ENCODE data around the gene PRKCZ. TPM values are rescaled to one million over a fixed set of nuclear protein-coding genes. Genes with fewer than 3 reads are reported as not detected.

The PRKCZ gene
- total and polyA plus RNA-seq, 2 experiments from 2014 or later = 26.2 to 36.9 TPM

DNA sequence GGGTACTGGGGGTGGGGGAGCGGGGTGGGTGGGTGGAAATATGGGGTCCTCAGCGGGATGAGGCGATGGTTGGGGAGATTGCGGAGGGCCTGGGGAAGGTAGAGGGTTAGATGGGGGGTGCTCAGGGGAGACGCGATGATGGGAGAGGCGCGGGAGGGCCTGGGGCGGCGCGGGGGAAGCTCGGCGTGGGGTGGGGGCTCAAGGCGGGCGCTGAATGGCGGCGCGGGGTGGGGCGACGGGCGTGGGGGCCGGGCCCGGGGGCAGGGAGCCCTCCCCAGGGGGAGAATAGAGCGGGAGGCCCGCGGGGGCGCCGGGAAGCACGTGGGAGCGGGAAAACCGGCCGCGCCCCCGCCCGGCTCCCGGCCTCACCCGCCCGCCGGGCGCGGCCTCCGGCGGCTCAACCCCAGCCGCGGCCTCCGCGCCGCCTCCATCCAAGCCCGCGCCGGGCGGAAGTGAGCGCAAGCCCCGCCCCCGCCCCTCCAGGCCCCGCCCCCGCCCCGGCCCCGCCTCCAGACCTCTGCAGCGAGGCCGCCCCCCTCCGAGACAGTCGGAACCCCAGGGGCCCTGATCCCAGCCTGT lies 144.2 kb downstream of the PRKCZ start, which contains the start of gene FAAP20 (continued):
- TF ChIP-seq, protein P1, sequence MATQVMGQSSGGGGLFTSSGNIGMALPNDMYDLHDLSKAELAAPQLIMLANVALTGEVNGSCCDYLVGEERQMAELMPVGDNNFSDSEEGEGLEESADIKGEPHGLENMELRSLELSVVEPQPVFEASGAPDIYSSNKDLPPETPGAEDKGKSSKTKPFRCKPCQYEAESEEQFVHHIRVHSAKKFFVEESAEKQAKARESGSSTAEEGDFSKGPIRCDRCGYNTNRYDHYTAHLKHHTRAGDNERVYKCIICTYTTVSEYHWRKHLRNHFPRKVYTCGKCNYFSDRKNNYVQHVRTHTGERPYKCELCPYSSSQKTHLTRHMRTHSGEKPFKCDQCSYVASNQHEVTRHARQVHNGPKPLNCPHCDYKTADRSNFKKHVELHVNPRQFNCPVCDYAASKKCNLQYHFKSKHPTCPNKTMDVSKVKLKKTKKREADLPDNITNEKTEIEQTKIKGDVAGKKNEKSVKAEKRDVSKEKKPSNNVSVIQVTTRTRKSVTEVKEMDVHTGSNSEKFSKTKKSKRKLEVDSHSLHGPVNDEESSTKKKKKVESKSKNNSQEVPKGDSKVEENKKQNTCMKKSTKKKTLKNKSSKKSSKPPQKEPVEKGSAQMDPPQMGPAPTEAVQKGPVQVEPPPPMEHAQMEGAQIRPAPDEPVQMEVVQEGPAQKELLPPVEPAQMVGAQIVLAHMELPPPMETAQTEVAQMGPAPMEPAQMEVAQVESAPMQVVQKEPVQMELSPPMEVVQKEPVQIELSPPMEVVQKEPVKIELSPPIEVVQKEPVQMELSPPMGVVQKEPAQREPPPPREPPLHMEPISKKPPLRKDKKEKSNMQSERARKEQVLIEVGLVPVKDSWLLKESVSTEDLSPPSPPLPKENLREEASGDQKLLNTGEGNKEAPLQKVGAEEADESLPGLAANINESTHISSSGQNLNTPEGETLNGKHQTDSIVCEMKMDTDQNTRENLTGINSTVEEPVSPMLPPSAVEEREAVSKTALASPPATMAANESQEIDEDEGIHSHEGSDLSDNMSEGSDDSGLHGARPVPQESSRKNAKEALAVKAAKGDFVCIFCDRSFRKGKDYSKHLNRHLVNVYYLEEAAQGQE (IDR thresholded peaks at IDR 0.05; ENCODE audit: unreplicated experiment) = no peak
- TF ChIP-seq CREB1 (CRISPR knock-in tag; IDR thresholded peaks at IDR 0.05; ENCODE audit: low read depth) (no peak), EZH2 (IDR thresholded peaks at IDR 0.05; ENCODE audit: low read depth, unreplicated experiment) (no peak), POLR2AphosphoS5 (IDR thresholded peaks at IDR 0.05; ENCODE audit: low read depth) (no peak), EZH2phosphoT487 (IDR thresholded peaks at IDR 0.05; ENCODE audit: unreplicated experiment) (no peak), ZNF114 (CRISPR knock-in tag; IDR thresholded peaks at IDR 0.05) (no peak)
- TF ChIP-seq, protein P2, sequence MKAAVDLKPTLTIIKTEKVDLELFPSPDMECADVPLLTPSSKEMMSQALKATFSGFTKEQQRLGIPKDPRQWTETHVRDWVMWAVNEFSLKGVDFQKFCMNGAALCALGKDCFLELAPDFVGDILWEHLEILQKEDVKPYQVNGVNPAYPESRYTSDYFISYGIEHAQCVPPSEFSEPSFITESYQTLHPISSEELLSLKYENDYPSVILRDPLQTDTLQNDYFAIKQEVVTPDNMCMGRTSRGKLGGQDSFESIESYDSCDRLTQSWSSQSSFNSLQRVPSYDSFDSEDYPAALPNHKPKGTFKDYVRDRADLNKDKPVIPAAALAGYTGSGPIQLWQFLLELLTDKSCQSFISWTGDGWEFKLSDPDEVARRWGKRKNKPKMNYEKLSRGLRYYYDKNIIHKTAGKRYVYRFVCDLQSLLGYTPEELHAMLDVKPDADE (IDR thresholded peaks at IDR 0.05) = no peak

DNA sequence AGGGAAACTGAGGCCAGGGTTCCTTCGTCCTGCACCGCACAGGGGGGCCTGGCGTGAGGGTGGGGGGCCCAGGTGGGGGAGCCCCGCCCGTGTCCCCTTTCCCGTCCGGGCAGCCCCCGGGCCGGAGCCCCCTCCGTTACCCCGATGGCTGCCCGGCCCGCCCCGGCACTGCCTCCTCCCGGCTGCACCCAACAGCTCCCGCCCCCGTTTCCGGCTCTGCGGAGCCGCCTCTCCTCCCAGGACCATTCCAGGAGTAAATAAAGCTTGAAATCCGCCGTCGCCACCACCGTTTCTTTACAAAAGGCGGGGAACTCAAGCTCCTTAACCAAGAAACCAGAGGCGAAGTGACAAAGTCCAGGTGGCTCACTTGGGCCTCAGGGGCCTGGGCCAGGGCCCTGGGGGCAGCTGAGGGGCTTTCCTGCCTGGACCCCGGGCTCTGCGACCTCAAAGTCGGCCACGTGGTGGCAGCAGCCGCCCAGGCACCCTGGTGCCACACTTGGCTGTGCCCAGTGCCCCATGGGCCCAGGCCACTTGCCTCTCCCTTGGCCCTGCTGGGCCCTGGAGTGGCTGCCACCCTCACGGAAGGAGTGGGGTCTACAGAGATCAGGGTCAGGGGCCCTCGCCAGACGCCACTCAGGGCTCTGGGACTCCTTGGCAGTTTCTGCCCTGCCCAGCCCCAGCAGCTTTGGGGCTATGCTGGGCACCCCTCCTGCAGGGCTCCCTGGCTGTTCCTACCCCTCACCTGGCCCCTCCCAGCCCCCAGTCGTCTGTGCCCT lies 144.9 kb downstream of the PRKCZ start:
- peak; percentile 76 for ATAC-seq

More for the DNA sequence above, 144.9 kb downstream of the PRKCZ start:
- Histone ChIP-seq H3K27ac (ENCODE audit: low read depth) (peak overlapping the region; percentile 94), H3K27me3 (ENCODE audit: insufficient read depth) (no peaks in the 10 kb centered on the region), H2AFZ (peak overlapping the region; percentile 98), H3K4me3 (peak overlapping the region; percentile 80), H3K79me2 (replicated peaks; ENCODE audit: insufficient read depth) (peaks cover 19% of the 10 kb centered on the region), H3F3A (replicated peaks; ENCODE audit: low read depth) (peaks cover 5% of the 10 kb centered on the region; the same call in 1 of the 2 replicates), H4K20me1 (replicated peaks; ENCODE audit: insufficient read depth) (no peaks in the 10 kb centered on the region), H3K36me3 (ENCODE audit: insufficient read depth) (no peaks in the 10 kb centered on the region), H3K4me2 (peak overlapping the region; percentile 92), H3K9me2 (ENCODE audit: insufficient read depth) (no peaks in the 10 kb centered on the region), H3K4me1 (ENCODE audit: insufficient read depth) (peaks cover 12% of the 10 kb centered on the region; the same call in 1 of the 2 replicates)
- peaks cover 8% of the 10 kb centered on the region; the same call in 2 of the 3 replicates for H3K36me3 Mint-ChIP-seq (ENCODE audit: low read depth)
- TF ChIP-seq NANOG (IDR thresholded peaks at IDR 0.05; ENCODE audit: borderline replicate concordance) (no peak), POLR2AphosphoS5 (IDR thresholded peaks at IDR 0.05; ENCODE audit: low read depth) (no peak; the same call in 1 of the 2 replicates), EZH2phosphoT487 (IDR thresholded peaks at IDR 0.05; ENCODE audit: unreplicated experiment) (no peak), EZH2 (IDR thresholded peaks at IDR 0.05; ENCODE audit: low read depth, unreplicated experiment) (no peak)
- TF ChIP-seq, protein P3, sequence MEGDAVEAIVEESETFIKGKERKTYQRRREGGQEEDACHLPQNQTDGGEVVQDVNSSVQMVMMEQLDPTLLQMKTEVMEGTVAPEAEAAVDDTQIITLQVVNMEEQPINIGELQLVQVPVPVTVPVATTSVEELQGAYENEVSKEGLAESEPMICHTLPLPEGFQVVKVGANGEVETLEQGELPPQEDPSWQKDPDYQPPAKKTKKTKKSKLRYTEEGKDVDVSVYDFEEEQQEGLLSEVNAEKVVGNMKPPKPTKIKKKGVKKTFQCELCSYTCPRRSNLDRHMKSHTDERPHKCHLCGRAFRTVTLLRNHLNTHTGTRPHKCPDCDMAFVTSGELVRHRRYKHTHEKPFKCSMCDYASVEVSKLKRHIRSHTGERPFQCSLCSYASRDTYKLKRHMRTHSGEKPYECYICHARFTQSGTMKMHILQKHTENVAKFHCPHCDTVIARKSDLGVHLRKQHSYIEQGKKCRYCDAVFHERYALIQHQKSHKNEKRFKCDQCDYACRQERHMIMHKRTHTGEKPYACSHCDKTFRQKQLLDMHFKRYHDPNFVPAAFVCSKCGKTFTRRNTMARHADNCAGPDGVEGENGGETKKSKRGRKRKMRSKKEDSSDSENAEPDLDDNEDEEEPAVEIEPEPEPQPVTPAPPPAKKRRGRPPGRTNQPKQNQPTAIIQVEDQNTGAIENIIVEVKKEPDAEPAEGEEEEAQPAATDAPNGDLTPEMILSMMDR (conservative IDR thresholded peaks at IDR 0.05; ENCODE audit: low read depth in 2 of 2) = peak; percentile 75 to 95
- TF ChIP-seq, protein P2 (IDR thresholded peaks at IDR 0.05) = peak; percentile 34; the same call in 1 of the 2 replicates
- H3K27me3 Mint-ChIP-seq (ENCODE audit: insufficient read depth, low read depth, poor library complexity) = peaks cover 10% of the 10 kb centered on the region
- peak overlapping the region; percentile 82 for H3K4me3 Mint-ChIP-seq
- H3K4me1 Mint-ChIP-seq = peaks cover 14% of the 10 kb centered on the region
- peak overlapping the region; percentile 90; the same call in 1 of the 2 replicates for H3K27ac Mint-ChIP-seq
- no peaks in the 10 kb centered on the region for H3K9me3 Mint-ChIP-seq
- DNase-seq (ENCODE audit: low spot score) = peak; percentile 89
